K562 (cell line): ENCODE results near the gene B3GALT6. TPM values are rescaled to one million over a fixed set of nuclear protein-coding genes. Genes with fewer than 3 reads are reported as not detected.

ENCODE experiments used
- ATAC-seq: fragments of 200-7000 bp; cut with Tn5 transposase; 3 replicates; pipeline ENCODE4 v1.9.1; 2020; ENCODE audit warnings: moderate library complexity
- BruUV-seq: library from RNA; stranded (reverse); fragments of 400-500 nt; replicated peaks from 2 replicates; lab custom pipeline; 2021; lab: Mats Ljungman, UMichigan
- CTCF ChIA-PET: fragments of 300-600 bp; formaldehyde crosslinking; extraction: SDS; loops from one replicate; lab custom pipeline; 2021; ENCODE audit warnings: low intra/inter-chr PET ratio; lab: Yijun Ruan, JAX
- POLR2A ChIA-PET: fragments of 300-600, 350-650 bp; sonication (Branson Sonifier 250); formaldehyde crosslinking; extraction: SDS; loops from one replicate; lab custom pipeline; 2021; ENCODE audit warnings: antibody characterized with exemption, inconsistent platforms; lab: Yijun Ruan, JAX
- DNase-seq, 4 experiments: peaks; one replicate each; pipeline versions ENCODE4 v3.0.0 to v3.0.0-alpha.2; 2011 to 2018; ENCODE audit warnings: low spot score in 3 of 4, mixed read lengths in 3 of 4; ENCODE audit errors: extremely low read depth in 1 of 4
- FAIRE-seq: peaks from 2 replicates; lab custom pipeline; 2011; peaks lifted over from hg19 to GRCh38; lab: Jason Lieb, UNC
- H2AFZ ChIP-seq: 2 replicates; pipeline ENCODE4 v1.6.0; 2011; ENCODE audit warnings: low read depth, low read length, control low read depth, inconsistent platforms
- H3K27ac ChIP-seq: fragments of 200-600 bp; 3 replicates; pipeline ENCODE4 v1.8.0; 2011; ENCODE audit warnings: low read depth, mild to moderate bottlenecking, control low read depth, inconsistent platforms, low read length, moderate library complexity, mixed read lengths; ENCODE audit errors: extremely low read depth
- H3K27me3 ChIP-seq, 2 experiments: fragments of 300-600 bp in 1 of 2; 2 replicates in 1 of 2; 3 replicates in 1 of 2; pipeline versions ENCODE4 v1.6.0 to v1.8.0; 2011; ENCODE audit warnings: inconsistent platforms in 2 of 2, low read length in 2 of 2, mild to moderate bottlenecking in 1 of 2, mixed read lengths in 1 of 2, moderate library complexity in 1 of 2; ENCODE audit not compliant: control insufficient read depth in 2 of 2, insufficient read depth in 2 of 2
- H3K36me3 ChIP-seq: fragments of 300-600 bp; 3 replicates; pipeline ENCODE4 v1.8.0; 2011; ENCODE audit warnings: mild to moderate bottlenecking, low read length, inconsistent platforms; ENCODE audit not compliant: control insufficient read depth, insufficient read depth
- H3K4me1 ChIP-seq, 2 experiments: fragments of 200-600 bp in 1 of 2; replicated peaks in 1 of 2; 2 replicates in 1 of 2; 3 replicates in 1 of 2; pipeline versions ENCODE4 v1.5.1 to v1.8.0; 2011; ENCODE audit warnings: inconsistent platforms in 2 of 2, low read length in 2 of 2, mild to moderate bottlenecking in 1 of 2, mixed read lengths in 1 of 2, moderate library complexity in 1 of 2; ENCODE audit not compliant: control insufficient read depth in 2 of 2, insufficient read depth in 2 of 2
- H3K4me2 ChIP-seq: 2 replicates; pipeline ENCODE4 v1.6.1; 2011; ENCODE audit warnings: low read length, control low read depth, inconsistent platforms, mixed read lengths; ENCODE audit not compliant: insufficient read depth
- H3K4me3 ChIP-seq: fragments of 200-600 bp; sonication (generic), shearing (Covaris generic); 2 replicates; pipeline ENCODE4 v1.5.1; 2016; ENCODE audit warnings: control low read depth, inconsistent platforms
- H3K79me2 ChIP-seq: fragments of 200-600 bp; 3 replicates; pipeline ENCODE4 v1.8.0; 2011; ENCODE audit warnings: low read length, inconsistent platforms; ENCODE audit not compliant: control insufficient read depth, insufficient read depth
- H3K9ac ChIP-seq, 2 experiments: 2 replicates each; pipeline versions ENCODE4 v1.6.0 to v1.6.1; 2011; ENCODE audit warnings: low read depth in 2 of 2, low read length in 2 of 2, control low read depth in 1 of 2, inconsistent platforms in 1 of 2, mild to moderate bottlenecking in 1 of 2, mixed read lengths in 1 of 2; ENCODE audit not compliant: insufficient read depth in 1 of 2
- H3K9me1 ChIP-seq: one replicate; pipeline ENCODE4 v1.6.0; 2011; ENCODE audit warnings: inconsistent platforms, mild to moderate bottlenecking, low read length, moderate library complexity; ENCODE audit not compliant: control insufficient read depth, insufficient read depth
- H3K9me3 ChIP-seq: replicated peaks from 2 replicates; pipeline ENCODE4 v1.5.1; 2011; ENCODE audit warnings: low read depth, low read length, inconsistent platforms; ENCODE audit not compliant: control insufficient read depth, insufficient read depth
- H4K20me1 ChIP-seq: replicated peaks from 2 replicates; pipeline ENCODE4 v1.6.1; 2011; ENCODE audit warnings: low read length, inconsistent platforms, mixed read lengths; ENCODE audit not compliant: control insufficient read depth, insufficient read depth
- E4F1 ChIP-seq: fragments of 250-450 bp; sonication (Bioruptor Pico); IDR thresholded peaks from 2 replicates; pipeline ENCODE4 v1.5.0; 2021; ENCODE audit warnings: mild to moderate bottlenecking, borderline replicate concordance
- HDAC8 ChIP-seq: fragments of 450-650 bp; IDR thresholded peaks from 2 replicates; pipeline ENCODE4 v1.6.1; 2016; ENCODE audit warnings: mild to moderate bottlenecking, missing genetic modification characterization, moderate library complexity, missing compliant biosample characterization
- HMGN3 ChIP-seq: IDR thresholded peaks from 2 replicates; pipeline ENCODE4 v1.6.1; 2011; ENCODE audit warnings: borderline replicate concordance, low read depth, mild to moderate bottlenecking, mixed read lengths, low read length; ENCODE audit not compliant: insufficient read length; ENCODE audit errors: extremely low read depth
- HNRNPH1 ChIP-seq: fragments of 200-400 bp; formaldehyde crosslinking; optimal IDR thresholded peaks from 2 replicates; pipeline ENCODE3; 2017; ENCODE audit warnings: low read depth, mild to moderate bottlenecking, low read length, moderate library complexity
- MNT ChIP-seq, 2 experiments: fragments of 450-650 bp; conservative IDR thresholded peaks; 2 replicates each; pipeline ENCODE4 v1.6.1; 2017; ENCODE audit warnings: mild to moderate bottlenecking in 2 of 2, moderate library complexity in 2 of 2
- NCOA6 ChIP-seq: fragments of 450-650 bp; IDR thresholded peaks from 2 replicates; pipeline ENCODE4 v1.6.1; 2017; ENCODE audit warnings: mild to moderate bottlenecking
- NFE2 ChIP-seq: IDR thresholded peaks from 2 replicates; pipeline ENCODE4 v1.6.1; 2014; ENCODE audit warnings: antibody characterized with exemption, low read depth
- POLR3G ChIP-seq: IDR thresholded peaks from 2 replicates; pipeline ENCODE4 v1.6.1; 2011; ENCODE audit not compliant: insufficient read length, insufficient replicate concordance; ENCODE audit errors: extremely low read depth
- PRPF4 ChIP-seq: fragments of 200-400 bp; formaldehyde crosslinking; IDR thresholded peaks from one replicate; pipeline ENCODE4 v1.6.1; 2017; ENCODE audit warnings: low read length, low read depth, mild to moderate bottlenecking; ENCODE audit not compliant: insufficient read depth, poor library complexity, severe bottlenecking
- TEAD4 ChIP-seq, 2 experiments: sonication (generic) in 1 of 2; formaldehyde crosslinking in 1 of 2; IDR thresholded peaks; 2 replicates each; pipeline versions ENCODE4 v1.6.1 to v1.8.0; 2012 to 2022; ENCODE audit warnings: borderline replicate concordance in 1 of 2, inconsistent platforms in 1 of 2, low read length in 1 of 2, mild to moderate bottlenecking in 1 of 2, missing genetic modification reagents in 1 of 2
- THRAP3 ChIP-seq: fragments of 450-650 bp; IDR thresholded peaks from 2 replicates; pipeline ENCODE4 v1.6.1; 2016; ENCODE audit warnings: mild to moderate bottlenecking, inconsistent platforms, borderline replicate concordance
- YBX1 ChIP-seq: fragments of 450-650 bp; IDR thresholded peaks from 2 replicates; pipeline ENCODE4 v1.7.1; 2016; ENCODE audit warnings: mild to moderate bottlenecking
- ZNF277 ChIP-seq: fragments of 250-450 bp; sonication (Bioruptor Pico); IDR thresholded peaks from 2 replicates; pipeline ENCODE4 v1.8.0; 2022; ENCODE audit warnings: inconsistent platforms, mild to moderate bottlenecking, moderate library complexity, borderline replicate concordance
- ZSCAN29 ChIP-seq: fragments of 450-650 bp; IDR thresholded peaks from 2 replicates; pipeline ENCODE4 v1.6.1; 2017
- WGBS: fragments of 100-300 bp; shearing (Covaris generic); methylation state at CpG from one replicate; pipeline ENCODE4 v1.1.6; 2016; ENCODE audit warnings: low coverage, mixed read lengths; ENCODE audit not compliant: insufficient coverage; ENCODE audit errors: missing lambda C conversion rate; 5-methylcytosine and 5-hydroxymethylcytosine counted together
- in situ Hi-C: fragments of 300-500 bp; cut with MboI; formaldehyde crosslinking; loops from 4 replicates; pipeline ENCODE4 v1.15.0; 2018; ENCODE audit warnings: inconsistent platforms, mixed read lengths
- intact Hi-C: fragments of 100-400 bp; cut with micrococcal nuclease; formaldehyde crosslinking; loops from 2 replicates; pipeline ENCODE4 v1.14.2; 2022
- polyA plus RNA-seq, 8 experiments: library from polyadenylated mRNA; depleted of rRNA in 4 of 8; stranded (reverse) in 5 of 8; unstranded in 3 of 8; fragments of >200 nt; fragmentation: Nextera tagmentation in 2 of 8; fragmentation: Illumina TruSeq in 1 of 8; extraction: Ambion mirVana in 2 of 8; extraction: Trizol in 1 of 8; gene quantifications; 2 replicates each; pipeline versions ENCODE4 v1.2.1 to v1.2.3, GENCODE V29; 2011 to 2014; ENCODE audit warnings: inconsistent platforms in 1 of 8, missing spikeins in 1 of 8
- total RNA-seq, 7 experiments: library from RNA; depleted of rRNA in 6 of 7; stranded (reverse); fragments of >200 nt in 6 of 7; fragmentation: Illumina TruSeq in 2 of 7; extraction: Trizol in 2 of 7; gene quantifications; 2 replicates each; pipeline versions ENCODE4 v1.2.1 to v1.2.3, GENCODE V29; 2011 to 2021; ENCODE audit warnings: low replicate concordance in 1 of 7

Gene B3GALT6
- total and polyA plus RNA-seq, 9 of the 15 experiments (the other 6 are each of a cell fraction or from before 2014, with no cell fraction given), result 0.68 to 29.8 (median 9.9) TPM

- Histone ChIP-seq H3K4me2 (peak overlapping the region; percentile 54), H3K36me3 (no peaks in the 10 kb centered on the region), H3K4me1 (peaks cover 0 to 86% of the 10 kb centered on the region in 2 experiments; a peak in 4 of 5 replicates), H4K20me1 (no peaks in the 10 kb centered on the region), H3K4me3 (peak overlapping the region; percentile 51), H3K27ac (peak overlapping the region; percentile 75; the same call in 2 of the 3 replicates), H3K9me1 (no peaks in the 10 kb centered on the region), H3K79me2 (no peaks in the 10 kb centered on the region), H3K9me3 (no peaks in the 10 kb centered on the region), H3K27me3 (no peaks in the 10 kb centered on the region; a peak in 1 of 5 replicates), H2AFZ (peak overlapping the region; percentile 70), H3K9ac (peak overlapping the region; percentile 66 to 90; a peak in 3 of 4 replicates)
- no TSS peak for BruUV-seq
- DNase-seq (peak; percentile 79 to 98 (median 94)), ATAC-seq (peak; percentile 82), FAIRE-seq (no peak)
- WGBS, result under 1% methylated on average over 44 of the region's 109 CpGs
- ChIA-PET POLR2A (interaction anchor here (0.9 kb wide), 1 partner anchor 11 kb away, joined by 3 read pairs; no protein-coding TSS in a partner anchor), CTCF (no interaction called here)
- intact Hi-C loops, result no loop called here
- in situ Hi-C loops, result no loop called here
- TF ChIP-seq HDAC8 (no peak), PRPF4 (no peak), NCOA6 (no peak), HMGN3 (peak; percentile 70), YBX1 (no peak), ZSCAN29 (no peak), THRAP3 (no peak), E4F1 (CRISPR knock-in tag) (no peak), POLR3G (no peak), MNT (conservative IDR thresholded peaks at IDR 0.05) (peak in 1 of 2 experiments; percentile 66; a peak in 2 of 4 replicates), TEAD4 (IDR thresholded peaks at IDR 0.05; ENCODE audit: low read length) (no peak), TEAD4 (CRISPR knock-in tag; IDR thresholded peaks at IDR 0.05; ENCODE audit: borderline replicate concordance) (no peak), ZNF277 (CRISPR knock-in tag) (no peak), HNRNPH1 (no peak), NFE2 (peak; percentile 66)
Measured at GRCh38 chr1:1200876-1201810, 30.9 kb upstream of the B3GALT6 start.
